ENCODE results near the gene SMG5.
"Not testable (repeated sequence)": the region's sequence is repeated elsewhere in the genome, so short reads cannot be mapped to it uniquely, and the experiment has no call there.

SMG5 gene

DNA sequence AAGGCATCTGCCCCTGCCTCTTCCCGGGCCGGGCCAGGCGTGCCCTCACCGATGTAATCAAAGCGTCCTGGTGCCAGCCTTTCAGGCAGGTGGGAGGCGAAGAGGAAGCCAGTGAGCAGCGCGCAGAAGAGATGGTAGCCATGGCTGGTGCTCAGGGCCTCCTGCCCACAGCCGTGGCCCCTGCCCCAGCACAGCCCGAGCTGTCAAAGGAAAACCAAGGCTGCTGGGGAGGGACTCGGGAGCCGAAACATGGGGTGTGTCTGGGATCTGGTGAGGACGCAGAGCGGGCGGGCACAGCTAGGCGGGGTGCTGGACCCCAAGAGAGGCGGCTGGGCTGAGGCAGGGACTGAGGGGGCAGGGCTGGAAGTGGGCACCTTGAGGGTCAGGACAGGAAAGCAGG, 37.9 kb downstream of the SMG5 start:
- no peak for DNase-seq

- DNase-seq, result no peak
Measured at GRCh38 chr1:156244126-156244525, 38.5 kb downstream of the SMG5 start.

- no peak for DNase-seq
Measured at GRCh38 chr1:156242738-156243137, 39.9 kb downstream of the SMG5 start.

- no peak for DNase-seq
Measured at GRCh38 chr1:156241926-156242325, 40.7 kb downstream of the SMG5 start, which contains the start of gene BGLAP. Gene BGLAP, plus strand, starts transcription at chr1:156242184. Its CDS starts 48 bp downstream, at chr1:156242232.

- DNase-seq, result no peak
Measured at GRCh38 chr1:156241311-156241811, 41.3 kb downstream of the SMG5 start.

GRCh38 chr1:156238248-156238647, 44.4 kb downstream of the SMG5 start:
- DNase-seq, result no peak

- DNase-seq, result no peak
Measured at GRCh38 chr1:156236164-156236563, 46.5 kb downstream of the SMG5 start.

DNA sequence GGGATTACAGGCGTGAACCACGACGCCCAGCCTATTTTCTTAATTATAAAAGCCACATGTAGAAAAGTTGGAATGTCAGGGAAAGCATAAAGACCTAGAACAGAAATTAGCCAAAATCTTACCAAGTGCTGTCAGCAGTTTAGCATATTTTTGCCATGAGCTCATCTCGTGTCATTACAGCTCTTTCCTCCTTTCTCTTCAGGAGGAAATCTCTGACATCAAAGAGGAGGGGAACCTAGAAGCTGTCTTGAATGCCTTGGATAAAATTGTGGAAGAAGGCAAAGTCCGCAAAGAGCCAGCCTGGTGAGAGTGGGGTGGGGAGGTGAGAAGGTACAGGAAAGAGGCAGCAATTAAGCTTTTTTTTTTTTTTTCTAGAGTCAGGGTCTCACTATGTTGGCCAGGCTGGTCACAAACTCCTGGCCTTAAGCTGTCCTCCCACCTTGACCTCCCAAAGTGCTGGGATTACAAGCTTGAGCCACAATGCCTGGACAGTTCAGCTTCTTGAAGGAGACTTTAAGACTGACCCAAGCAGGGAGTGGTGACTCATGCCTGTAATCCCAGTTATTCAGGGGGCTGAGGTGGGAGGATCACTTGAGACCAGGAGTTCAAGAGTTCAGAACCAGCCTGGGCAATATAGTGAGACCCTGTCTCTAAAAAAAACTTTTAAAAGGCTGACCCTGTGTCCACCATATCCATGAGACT, 49.0 kb downstream of the SMG5 start:
- no peak for DNase-seq

- no peak for DNase-seq
Measured at GRCh38 chr1:156232201-156232894, 50.3 kb downstream of the SMG5 start.

- DNase-seq, result no peak
Measured at GRCh38 chr1:156230473-156230837, 52.2 kb downstream of the SMG5 start.

GRCh38 chr1:156229809-156230472, 52.7 kb downstream of the SMG5 start:
- DNase-seq, result no peak

DNA sequence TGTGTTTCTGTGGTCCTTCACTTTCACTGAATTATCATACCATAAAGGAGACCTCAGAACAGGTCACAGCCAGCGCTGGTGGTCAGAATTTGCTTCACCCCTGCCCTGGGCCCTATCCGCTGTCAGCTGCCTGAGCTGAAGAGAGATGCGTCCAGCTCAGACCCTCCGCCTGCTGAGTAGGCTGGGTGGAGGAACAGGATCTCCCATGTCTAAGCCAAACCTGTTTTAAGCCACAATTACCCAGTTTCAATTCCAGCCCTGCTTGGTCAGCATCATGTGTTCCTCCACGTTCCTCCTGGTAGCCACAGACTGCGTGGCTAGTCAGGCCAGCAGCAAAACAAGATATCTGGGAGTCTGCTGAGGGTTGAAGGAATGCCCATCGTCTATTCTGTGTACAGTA, 54.1 kb downstream of the SMG5 start:
- DNase-seq, result no peak

DNA sequence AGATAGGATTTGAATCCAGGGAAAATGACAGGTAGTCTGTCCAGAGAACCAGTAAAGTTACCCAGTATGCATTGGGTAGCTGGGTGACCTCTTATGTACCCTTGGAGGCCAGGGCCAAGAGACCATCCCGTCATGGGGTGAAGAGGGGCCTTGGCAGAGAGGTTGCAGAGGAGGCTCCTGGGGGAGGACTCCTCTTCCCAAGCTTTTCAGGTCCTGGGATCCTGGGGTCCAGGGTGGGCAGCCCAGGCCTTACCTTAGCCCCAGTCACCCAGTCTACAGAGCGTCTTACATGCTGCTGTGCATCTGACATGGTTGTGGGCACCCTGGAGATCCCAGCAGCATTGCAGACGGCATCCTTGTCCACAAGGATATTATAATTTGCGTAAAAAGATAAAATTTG, 55.8 kb downstream of the SMG5 start:
- no peak for DNase-seq

DNA sequence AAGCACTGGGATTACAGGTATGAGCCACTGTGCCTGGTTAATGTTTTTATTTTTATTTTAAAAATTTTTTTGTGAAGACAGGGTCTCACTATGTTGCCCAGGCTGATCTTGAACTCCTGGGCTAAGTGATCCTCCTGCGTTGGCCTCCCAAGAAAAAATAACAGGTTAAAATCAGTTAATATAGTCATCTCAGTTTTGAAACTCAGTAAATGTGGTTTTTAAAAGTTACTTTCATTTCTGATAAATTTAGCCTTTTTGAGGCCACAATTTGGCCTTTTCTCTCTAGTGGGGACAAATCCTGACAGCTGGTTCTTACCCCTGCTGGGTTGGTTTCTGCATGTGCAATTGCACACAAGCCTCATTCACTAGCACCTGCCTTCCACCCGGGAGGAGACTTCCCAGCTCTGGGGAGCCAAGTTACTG, 56.5 kb downstream of the SMG5 start:
- DNase-seq, result no peak

DNA sequence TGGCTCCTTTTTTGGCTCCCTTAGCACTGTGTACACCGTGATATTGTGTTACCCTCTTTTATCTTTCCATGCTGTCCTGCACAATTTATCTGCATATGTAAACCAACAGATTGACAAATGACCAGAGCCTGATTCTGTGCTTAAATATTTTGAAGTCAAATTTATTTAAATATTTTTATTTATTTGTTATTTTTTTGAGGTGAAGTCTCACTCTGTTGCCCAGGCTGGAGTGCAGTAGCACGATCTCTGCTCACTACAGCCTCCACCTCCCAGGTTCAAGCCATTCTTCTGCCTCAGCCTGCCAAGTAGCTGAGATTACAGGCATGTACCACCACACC, 57.0 kb downstream of the SMG5 start:
- DNase-seq, result no peak

DNA sequence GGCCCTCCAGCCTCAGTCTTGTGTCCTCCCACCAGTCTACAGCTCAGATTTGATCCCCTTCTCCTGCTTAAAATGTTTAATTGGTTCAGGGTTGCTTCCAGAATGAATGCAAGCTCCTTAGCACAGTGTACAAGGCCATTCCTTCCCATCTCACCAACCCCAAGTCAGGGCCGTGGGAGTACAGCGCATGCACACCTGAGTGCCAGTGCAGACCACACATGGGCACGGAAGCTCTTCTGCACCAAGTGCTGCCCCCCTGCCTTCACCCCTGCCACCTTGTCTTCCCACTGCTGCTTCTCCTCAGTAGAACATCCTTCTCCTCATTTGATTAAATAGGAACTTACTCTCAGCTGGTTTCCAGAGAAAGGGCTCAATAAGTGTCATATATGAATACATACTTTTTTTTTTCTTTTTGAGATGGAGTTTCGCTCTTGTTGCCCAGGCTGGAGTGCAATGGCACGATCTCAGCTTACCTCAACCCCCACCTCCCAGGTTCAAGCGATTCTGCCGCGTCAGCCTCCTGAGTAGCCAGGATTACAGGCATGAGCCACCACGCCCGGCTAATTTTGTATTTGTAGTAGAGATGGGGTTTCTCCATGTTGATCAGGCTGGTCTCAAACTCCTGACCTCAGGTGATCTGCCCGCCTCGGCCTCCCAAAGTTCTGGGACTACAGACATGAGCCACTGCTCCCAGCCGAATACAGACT, 60.5 kb downstream of the SMG5 start:
- DNase-seq, result no peak

GRCh38 chr1:156220226-156220625, 62.4 kb downstream of the SMG5 start:
- DNase-seq, result no peak

DNA sequence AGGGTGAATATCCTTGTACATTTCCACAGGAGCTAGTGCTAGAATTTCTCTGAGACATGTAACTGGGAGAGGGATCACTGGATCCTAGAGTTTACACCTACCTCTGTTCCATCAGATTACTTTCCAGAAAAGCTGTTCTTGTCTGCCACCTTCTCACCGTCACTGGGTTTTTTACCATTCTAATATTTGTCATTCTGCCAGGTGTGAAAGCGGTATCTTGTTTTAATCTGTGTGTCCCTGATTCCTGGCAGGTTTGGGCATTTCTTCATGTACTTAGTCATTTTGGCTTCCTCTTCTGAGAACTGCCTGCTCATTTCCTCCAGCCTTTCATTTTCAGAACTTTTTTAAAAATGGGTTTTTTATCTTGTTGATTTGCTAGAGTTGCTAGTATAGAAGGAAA, 64.8 kb downstream of the SMG5 start:
- no peak for DNase-seq

- not testable (repeated sequence) for DNase-seq
Measured at GRCh38 chr1:156216361-156217086, 66.1 kb downstream of the SMG5 start.

- no peak for DNase-seq
Measured at GRCh38 chr1:156214024-156214748, 68.4 kb downstream of the SMG5 start.

GRCh38 chr1:156213644-156213966, 69.0 kb downstream of the SMG5 start:
- no peak for DNase-seq
